Medulla oblongata (tissue), 1 donor: Measurements from ENCODE around the gene FOXO6.

Experiments
- DNase-seq: peaks from one replicate; pipeline ENCODE4 v3.0.0-alpha.2; 2015; ENCODE audit errors: extremely low spot score

Gene FOXO6

GRCh38 chr1:41360786-41361494 is at the start of gene FOXO6:
FOXO6 (plus strand) TSS chr1:41361434.
- peak; percentile 99 for DNase-seq

GRCh38 chr1:41312991-41313645 is 48.1 kb upstream of the FOXO6 start:
- no peak for DNase-seq

- DNase-seq, result no peak
Measured at GRCh38 chr1:41313661-41314131, 47.5 kb upstream of the FOXO6 start.

GRCh38 chr1:41314376-41315145 is 46.7 kb upstream of the FOXO6 start:
- DNase-seq, result no peak

- DNase-seq, result no peak
Measured at GRCh38 chr1:41315146-41315822, 46.0 kb upstream of the FOXO6 start.

- DNase-seq, result no peak
Measured at GRCh38 chr1:41315871-41316270, 45.4 kb upstream of the FOXO6 start.

GRCh38 chr1:41317361-41317760 is 43.9 kb upstream of the FOXO6 start:
- no peak for DNase-seq

- no peak for DNase-seq
Measured at GRCh38 chr1:41318135-41318534, 43.1 kb upstream of the FOXO6 start.

- DNase-seq, result no peak
Measured at GRCh38 chr1:41319106-41319755, 42.0 kb upstream of the FOXO6 start.

- no peak for DNase-seq
Measured at GRCh38 chr1:41319807-41320711, 41.2 kb upstream of the FOXO6 start.

- DNase-seq, result no peak
Measured at GRCh38 chr1:41320895-41321676, 40.1 kb upstream of the FOXO6 start.

- no peak for DNase-seq
Measured at GRCh38 chr1:41322101-41322661, 39.1 kb upstream of the FOXO6 start.

GRCh38 chr1:41322835-41323234 is 38.4 kb upstream of the FOXO6 start:
- peak; percentile 78 for DNase-seq

- no peak for DNase-seq
Measured at GRCh38 chr1:41323243-41323642, 38.0 kb upstream of the FOXO6 start.

GRCh38 chr1:41325801-41326200 is 35.4 kb upstream of the FOXO6 start:
- DNase-seq, result no peak

- DNase-seq, result no peak
Measured at GRCh38 chr1:41327383-41327999, 33.7 kb upstream of the FOXO6 start.

GRCh38 chr1:41328001-41328615 is 33.1 kb upstream of the FOXO6 start:
- no peak for DNase-seq
